ENCODE results near the gene RGL3.
A peak's percentile ranks its signal among the peaks of the same experiment; 100 is the strongest.

The RGL3 gene

GRCh38 chr19:11377756-11378155 lies 41.4 kb downstream of the RGL3 start:
- TF ChIP-seq, protein P1, sequence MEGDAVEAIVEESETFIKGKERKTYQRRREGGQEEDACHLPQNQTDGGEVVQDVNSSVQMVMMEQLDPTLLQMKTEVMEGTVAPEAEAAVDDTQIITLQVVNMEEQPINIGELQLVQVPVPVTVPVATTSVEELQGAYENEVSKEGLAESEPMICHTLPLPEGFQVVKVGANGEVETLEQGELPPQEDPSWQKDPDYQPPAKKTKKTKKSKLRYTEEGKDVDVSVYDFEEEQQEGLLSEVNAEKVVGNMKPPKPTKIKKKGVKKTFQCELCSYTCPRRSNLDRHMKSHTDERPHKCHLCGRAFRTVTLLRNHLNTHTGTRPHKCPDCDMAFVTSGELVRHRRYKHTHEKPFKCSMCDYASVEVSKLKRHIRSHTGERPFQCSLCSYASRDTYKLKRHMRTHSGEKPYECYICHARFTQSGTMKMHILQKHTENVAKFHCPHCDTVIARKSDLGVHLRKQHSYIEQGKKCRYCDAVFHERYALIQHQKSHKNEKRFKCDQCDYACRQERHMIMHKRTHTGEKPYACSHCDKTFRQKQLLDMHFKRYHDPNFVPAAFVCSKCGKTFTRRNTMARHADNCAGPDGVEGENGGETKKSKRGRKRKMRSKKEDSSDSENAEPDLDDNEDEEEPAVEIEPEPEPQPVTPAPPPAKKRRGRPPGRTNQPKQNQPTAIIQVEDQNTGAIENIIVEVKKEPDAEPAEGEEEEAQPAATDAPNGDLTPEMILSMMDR (IDR thresholded peaks at IDR 0.05; ENCODE audit: insufficient read depth, low read depth, low read length, missing control alignments) = no peak
- peak overlapping the region; percentile 39; the same call in 1 of the 2 replicates for H3K4me3 ChIP-seq (ENCODE audit: low read depth, low read length)
- no peak for DNase-seq (ENCODE audit: low read depth)

- H3K4me3 ChIP-seq (ENCODE audit: low read depth, low read length) = peak overlapping the region; percentile 39
- DNase-seq (ENCODE audit: low read depth) = peak; percentile 71
Measured at GRCh38 chr19:11377237-11377636, 41.9 kb downstream of the RGL3 start.

DNA sequence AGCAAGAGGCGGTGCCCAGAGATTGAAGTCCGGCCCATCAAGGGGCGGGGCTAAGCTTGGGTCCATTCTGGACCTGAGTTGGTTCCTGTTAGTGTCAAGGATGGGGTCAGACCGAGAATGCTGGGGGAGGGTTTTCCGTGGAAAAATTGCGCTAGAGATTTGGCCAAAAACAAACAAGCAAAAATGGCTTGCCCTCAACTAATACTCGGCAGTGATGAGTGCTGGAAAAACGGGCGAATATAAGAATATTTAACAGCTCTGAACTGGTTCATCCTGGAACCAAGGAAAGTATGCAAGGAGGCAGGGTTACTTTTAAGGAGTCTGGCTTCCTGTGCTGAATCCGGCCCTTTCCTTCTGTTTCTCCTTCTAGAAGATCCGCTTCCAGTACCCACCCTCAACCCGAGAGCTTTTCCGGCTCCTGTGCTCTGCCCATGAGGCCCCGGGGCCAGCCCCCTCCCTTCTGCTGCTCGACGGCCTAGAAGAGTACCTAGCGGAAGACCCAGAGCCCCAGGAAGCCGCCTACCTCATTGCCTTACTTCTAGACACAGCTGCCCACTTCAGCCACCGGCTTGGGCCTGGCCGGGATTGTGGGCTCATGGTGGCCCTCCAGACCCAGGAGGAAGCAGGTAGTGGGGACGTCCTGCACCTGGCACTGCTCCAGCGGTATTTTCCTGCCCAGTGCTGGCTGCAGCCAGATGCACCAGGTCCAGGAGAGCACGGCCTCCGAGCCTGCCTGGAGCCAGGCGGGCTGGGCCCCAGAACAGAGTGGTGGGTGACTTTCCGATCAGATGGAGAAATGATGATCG lies 43.8 kb downstream of the RGL3 start:
- H3K4me3 ChIP-seq (ENCODE audit: low read depth, low read length) = peak overlapping the region; percentile 82
- DNase-seq (ENCODE audit: low read depth) = peak; percentile 88
- TF ChIP-seq, protein P1 (IDR thresholded peaks at IDR 0.05; ENCODE audit: insufficient read depth, low read depth, low read length, missing control alignments) = no peak

More at GRCh38 chr19:11377237-11377636, 41.9 kb downstream of the RGL3 start:
- TF ChIP-seq, protein P1 (IDR thresholded peaks at IDR 0.05; ENCODE audit: insufficient read depth, low read depth, low read length, missing control alignments) = no peak

DNA sequence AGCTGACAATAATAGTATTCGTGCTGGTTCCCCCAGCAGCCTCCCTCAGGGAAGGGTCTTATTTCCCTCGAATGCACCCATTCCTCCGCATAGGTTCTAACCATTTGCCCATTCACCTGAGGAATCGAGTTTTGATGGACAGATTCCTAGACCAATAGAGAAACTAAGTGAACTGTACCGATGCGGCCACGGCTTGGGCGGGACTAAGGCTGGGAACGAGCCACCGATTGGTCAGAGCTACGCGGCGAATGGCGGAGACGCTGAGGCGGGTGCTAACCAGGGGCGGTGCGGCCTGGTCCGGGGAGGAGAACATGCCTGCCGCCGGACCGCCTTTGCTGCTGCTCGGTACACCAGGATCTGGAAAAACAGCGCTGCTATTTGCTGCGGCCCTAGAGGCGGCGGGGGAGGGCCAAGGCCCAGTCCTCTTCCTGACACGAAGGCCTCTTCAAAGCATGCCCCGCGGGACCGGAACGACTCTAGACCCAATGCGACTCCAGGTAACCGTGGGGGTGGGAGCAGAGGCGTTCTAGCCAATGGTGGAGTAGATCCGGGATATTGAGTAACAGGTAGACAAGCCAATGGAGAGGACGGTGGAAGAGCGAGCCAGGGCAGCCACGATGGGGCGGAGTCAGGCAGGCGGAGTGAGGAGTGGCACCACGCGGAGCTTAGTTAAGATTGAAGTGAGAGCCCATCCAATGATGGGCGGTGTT lies 44.5 kb downstream of the RGL3 start, which contains the start of gene SWSAP1:
TSS of gene SWSAP1 (plus strand) at position 234 of the 710 bp plus-strand sequence. CDS start at position 249, 15 bp downstream.
- TF ChIP-seq, protein P1 (IDR thresholded peaks at IDR 0.05; ENCODE audit: insufficient read depth, low read depth, low read length, missing control alignments) = no peak
- peak; percentile 100 for DNase-seq (ENCODE audit: low read depth)
- peak within 1 kb of the TSS; percentile 82 for H3K4me3 ChIP-seq (ENCODE audit: low read depth, low read length)

GRCh38 chr19:11373885-11374432 lies 45.2 kb downstream of the RGL3 start:
- H3K4me3 ChIP-seq (ENCODE audit: low read depth, low read length) = peak overlapping the region; percentile 81
- TF ChIP-seq, protein P1 (IDR thresholded peaks at IDR 0.05; ENCODE audit: insufficient read depth, low read depth, low read length, missing control alignments) = no peak
- no peak for DNase-seq (ENCODE audit: low read depth)

GRCh38 chr19:11373166-11373884 lies 45.8 kb downstream of the RGL3 start:
- TF ChIP-seq, protein P1 (IDR thresholded peaks at IDR 0.05; ENCODE audit: insufficient read depth, low read depth, low read length, missing control alignments) = no peak
- peak; percentile 28 for DNase-seq (ENCODE audit: low read depth)
- H3K4me3 ChIP-seq (ENCODE audit: low read depth, low read length) = peak overlapping the region; percentile 81; the same call in 1 of the 2 replicates
